Colonic mucosa (tissue), 4 donors: ENCODE measurements around the gene KLHL6. TPM values are rescaled to one million over a fixed set of nuclear protein-coding genes. Genes with fewer than 3 reads are reported as not detected.

ENCODE experiments used
- DNase-seq: peaks from one replicate; pipeline ENCODE4 v3.0.0-alpha.2; 2020
- H3K27ac ChIP-seq: fragments of 200-600 bp; one replicate; pipeline ENCODE4 v1.8.0; 2021
- H3K27me3 ChIP-seq: fragments of 200-600 bp; one replicate; pipeline ENCODE4 v1.8.0; 2021
- H3K36me3 ChIP-seq: fragments of 200-600 bp; one replicate; pipeline ENCODE4 v1.8.0; 2021
- H3K4me1 ChIP-seq: fragments of 200-600 bp; one replicate; pipeline ENCODE4 v1.8.0; 2021; ENCODE audit warnings: mild to moderate bottlenecking
- H3K4me3 ChIP-seq: fragments of 200-600 bp; one replicate; pipeline ENCODE4 v1.8.0; 2021
- H3K9ac ChIP-seq, 2 donors: one replicate each; pipeline ENCODE4 v1.7.0; 2013; ENCODE audit warnings: control low read depth in 2 of 2, low read depth in 2 of 2, low read length in 2 of 2
- H3K9me3 ChIP-seq: fragments of 200-600 bp; one replicate; pipeline ENCODE4 v1.8.0; 2021
- intact Hi-C: fragments of 100-400 bp; cut with DNase I; formaldehyde crosslinking; loops from one replicate; pipeline ENCODE4 v1.14.1; 2022
- total RNA-seq, 2 donors: library from RNA; stranded (reverse); fragmentation: NEBNext Ultra II Directional in 1 of 2; extraction: Animal tissue kit (Norgen Biotek cat#: 25700) in 1 of 2; gene quantifications; one replicate each; pipeline ENCODE4 v1.2.1, GENCODE V29; 2021
- TF ChIP-seq, protein P1 (sequence below): fragments of 200-600 bp; IDR thresholded peaks from one replicate; pipeline ENCODE4 v1.8.0; 2022; ENCODE audit warnings: antibody characterized with exemption, mild to moderate bottlenecking
- donor health status: healthy.
- donor health status: DM: no; HTN: no; CAD: no.
- donor health status: DM: no; HTN: no; CAD: no.

KLHL6 gene
- total RNA-seq, 2 donors from 2014 or later: 2.0 to 2.1 TPM

DNA sequence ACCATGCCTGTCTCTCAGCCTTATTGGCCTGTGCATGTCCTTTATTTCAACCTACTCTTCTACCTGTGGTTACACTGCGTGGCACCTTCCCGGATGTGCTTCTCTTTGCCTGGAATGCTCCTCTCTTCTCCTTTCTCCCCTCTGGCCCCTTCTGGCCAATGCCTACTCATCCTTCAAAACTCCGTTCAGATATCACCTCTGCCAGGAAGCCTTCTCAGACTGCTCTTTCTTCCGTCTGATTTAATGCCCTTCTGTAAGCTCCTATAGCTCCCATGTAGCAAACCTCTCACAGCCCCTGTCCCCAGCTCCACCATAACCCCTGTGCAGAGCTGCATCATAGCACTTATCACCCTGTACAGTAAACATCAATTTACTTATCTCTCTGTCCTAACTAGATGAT, 13.2 kb downstream of the KLHL6 start:
- TF ChIP-seq, protein P1, sequence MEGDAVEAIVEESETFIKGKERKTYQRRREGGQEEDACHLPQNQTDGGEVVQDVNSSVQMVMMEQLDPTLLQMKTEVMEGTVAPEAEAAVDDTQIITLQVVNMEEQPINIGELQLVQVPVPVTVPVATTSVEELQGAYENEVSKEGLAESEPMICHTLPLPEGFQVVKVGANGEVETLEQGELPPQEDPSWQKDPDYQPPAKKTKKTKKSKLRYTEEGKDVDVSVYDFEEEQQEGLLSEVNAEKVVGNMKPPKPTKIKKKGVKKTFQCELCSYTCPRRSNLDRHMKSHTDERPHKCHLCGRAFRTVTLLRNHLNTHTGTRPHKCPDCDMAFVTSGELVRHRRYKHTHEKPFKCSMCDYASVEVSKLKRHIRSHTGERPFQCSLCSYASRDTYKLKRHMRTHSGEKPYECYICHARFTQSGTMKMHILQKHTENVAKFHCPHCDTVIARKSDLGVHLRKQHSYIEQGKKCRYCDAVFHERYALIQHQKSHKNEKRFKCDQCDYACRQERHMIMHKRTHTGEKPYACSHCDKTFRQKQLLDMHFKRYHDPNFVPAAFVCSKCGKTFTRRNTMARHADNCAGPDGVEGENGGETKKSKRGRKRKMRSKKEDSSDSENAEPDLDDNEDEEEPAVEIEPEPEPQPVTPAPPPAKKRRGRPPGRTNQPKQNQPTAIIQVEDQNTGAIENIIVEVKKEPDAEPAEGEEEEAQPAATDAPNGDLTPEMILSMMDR: no peak
- H3K9me3 ChIP-seq: no peaks in the 10 kb centered on the region
- no peaks in the 10 kb centered on the region for H3K27me3 ChIP-seq
- DNase-seq: no peak
- no peak overlapping the region for H3K9ac ChIP-seq
- no peak overlapping the region for H3K4me3 ChIP-seq
- H3K4me1 ChIP-seq: no peaks in the 10 kb centered on the region
- no peak overlapping the region for H3K27ac ChIP-seq
- intact Hi-C loops: no loop called here
- no peaks in the 10 kb centered on the region for H3K36me3 ChIP-seq

DNA sequence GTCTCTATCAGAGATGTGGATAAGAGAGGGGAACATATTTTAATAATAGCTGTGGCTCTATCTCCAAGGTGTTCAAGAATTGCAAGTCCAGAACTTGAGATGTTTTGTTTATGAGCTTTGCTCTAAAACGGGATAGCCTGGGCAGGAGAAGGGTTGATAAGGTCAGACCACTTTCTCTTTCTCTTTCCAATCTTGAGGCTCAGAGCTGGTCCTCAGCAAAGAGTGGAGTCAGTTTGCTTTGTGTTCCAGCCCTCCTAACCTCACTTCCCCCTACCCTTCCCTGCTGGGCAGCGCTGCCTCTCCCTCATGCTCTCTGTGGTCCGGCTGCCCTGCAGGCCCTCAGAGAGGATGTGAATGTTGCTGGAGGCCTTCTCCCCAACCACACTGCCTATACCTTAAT, 13.8 kb downstream of the KLHL6 start:
- Histone ChIP-seq H3K4me1 (no peaks in the 10 kb centered on the region), H3K4me3 (no peak overlapping the region), H3K9ac (no peak overlapping the region), H3K36me3 (no peaks in the 10 kb centered on the region), H3K9me3 (no peaks in the 10 kb centered on the region), H3K27ac (no peak overlapping the region), H3K27me3 (no peaks in the 10 kb centered on the region)
- TF ChIP-seq, protein P1: no peak
- intact Hi-C loops: no loop called here
- DNase-seq: no peak

DNA sequence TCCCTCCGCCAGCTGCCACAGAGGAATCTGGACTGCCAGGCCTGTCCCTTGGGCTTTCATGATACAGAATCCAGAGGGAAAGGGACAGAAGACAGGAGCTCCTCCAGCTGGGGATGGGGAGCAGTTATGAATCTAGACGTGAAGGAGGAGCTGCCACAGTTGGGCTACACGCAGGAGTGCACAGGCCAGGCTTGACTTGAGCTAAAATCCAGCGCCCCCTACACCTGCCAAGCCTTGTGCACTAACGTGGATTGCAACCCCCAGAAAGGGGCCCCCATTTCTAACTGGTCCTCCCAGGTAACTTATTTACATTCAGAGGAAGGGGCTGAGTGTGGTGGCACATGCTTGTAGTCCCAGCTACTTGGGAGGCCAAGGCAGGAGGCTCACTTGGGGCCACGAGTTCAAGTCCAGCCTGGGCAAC, 14.3 kb downstream of the KLHL6 start:
- Histone ChIP-seq H3K36me3 (no peaks in the 10 kb centered on the region), H3K4me3 (no peak overlapping the region), H3K27me3 (no peaks in the 10 kb centered on the region), H3K9ac (no peak overlapping the region), H3K4me1 (no peaks in the 10 kb centered on the region), H3K27ac (no peak overlapping the region), H3K9me3 (no peaks in the 10 kb centered on the region)
- TF ChIP-seq, protein P1: no peak
- intact Hi-C loops: no loop called here
- no peak for DNase-seq

DNA sequence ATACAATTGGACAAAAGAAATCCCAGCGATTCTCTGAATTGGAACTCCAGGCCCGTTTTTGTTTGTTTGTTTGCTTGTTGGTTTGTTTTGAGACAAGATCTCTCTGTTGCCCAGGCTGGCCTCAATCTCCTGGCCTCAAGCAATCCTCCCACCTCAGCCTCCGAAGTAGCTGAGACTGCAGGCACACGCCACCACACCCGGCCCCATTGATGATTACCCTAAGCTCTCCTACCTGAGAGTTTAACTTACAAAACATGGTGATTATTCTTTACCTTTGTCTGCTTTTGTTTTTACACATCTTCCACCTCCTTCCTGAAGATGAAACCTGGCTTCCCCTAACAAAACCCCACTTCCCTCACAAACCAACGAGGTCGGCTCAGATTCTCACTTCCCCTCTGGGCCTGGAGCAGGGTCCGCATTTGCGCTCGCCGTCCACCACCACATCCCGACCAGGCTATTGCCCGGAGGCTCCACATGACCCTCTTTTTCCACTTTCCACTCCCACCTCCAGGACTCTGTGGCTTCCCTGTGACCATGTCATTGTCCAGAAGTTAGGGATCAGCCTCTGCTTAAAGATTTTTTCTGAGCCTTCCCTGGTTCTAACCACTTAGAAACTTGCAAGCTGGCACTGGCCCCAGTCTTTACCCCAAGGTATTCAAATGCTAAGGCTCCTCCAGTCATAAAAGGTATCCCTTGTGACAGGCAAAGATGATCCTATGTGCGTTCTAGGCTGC, 14.8 kb downstream of the KLHL6 start:
- Histone ChIP-seq H3K9ac (no peak overlapping the region), H3K4me3 (no peak overlapping the region), H3K4me1 (no peaks in the 10 kb centered on the region), H3K27me3 (no peaks in the 10 kb centered on the region), H3K9me3 (no peaks in the 10 kb centered on the region), H3K36me3 (no peaks in the 10 kb centered on the region), H3K27ac (no peak overlapping the region)
- no peak for DNase-seq
- TF ChIP-seq, protein P1: no peak
- intact Hi-C loops: no loop called here

DNA sequence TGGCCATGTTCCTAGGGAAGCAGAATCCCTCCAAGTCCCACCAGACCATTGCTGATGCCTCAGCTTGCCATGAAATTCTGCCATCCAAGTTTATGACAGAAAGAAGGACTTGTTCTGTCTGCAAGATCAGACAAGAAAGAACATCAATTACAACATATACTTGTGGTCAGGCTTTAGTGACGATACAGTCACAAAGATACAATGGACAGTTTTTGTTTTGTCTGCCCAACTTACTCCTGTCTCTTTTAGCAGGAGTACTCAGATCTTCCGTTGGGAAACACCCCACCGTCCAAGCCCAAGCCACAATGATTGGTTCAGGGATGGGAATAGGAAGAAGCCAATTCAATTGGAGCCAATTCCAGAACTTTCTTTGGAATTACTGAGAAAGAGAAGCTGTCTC, 15.7 kb downstream of the KLHL6 start:
- no peak overlapping the region for H3K4me3 ChIP-seq
- no peaks in the 10 kb centered on the region for H3K9me3 ChIP-seq
- H3K27ac ChIP-seq: no peak overlapping the region
- no peaks in the 10 kb centered on the region for H3K4me1 ChIP-seq
- H3K27me3 ChIP-seq: no peaks in the 10 kb centered on the region
- TF ChIP-seq, protein P1: no peak
- no peak overlapping the region for H3K9ac ChIP-seq
- intact Hi-C loops: no loop called here
- no peaks in the 10 kb centered on the region for H3K36me3 ChIP-seq
- DNase-seq: no peak
